PC-9 (cell line): ENCODE data around the gene C18orf54. TPM values are rescaled to one million over a fixed set of nuclear protein-coding genes. Genes with fewer than 3 reads are reported as not detected.

Source experiments
- BruUV-seq: library from RNA; stranded (reverse); fragments of 400-500 nt; replicated peaks from 2 replicates; lab custom pipeline; 2021; lab: Mats Ljungman, UMichigan
- CTCF ChIA-PET: fragments of 300-600 bp; sonication (Branson Sonifier 250); formaldehyde crosslinking; loops from one replicate; lab custom pipeline; 2022; ENCODE audit warnings: antibody characterized with exemption; lab: Charles Lee
- POLR2A ChIA-PET: fragments of 300-600 bp; sonication (Branson Sonifier 250); formaldehyde crosslinking; loops from one replicate; lab custom pipeline; 2022; ENCODE audit warnings: antibody characterized with exemption; ENCODE audit not compliant: unreplicated experiment; lab: Charles Lee
- DNase-seq, 2 experiments: peaks; one replicate each; pipeline versions ENCODE4 v3.0.0 to v3.0.0-alpha.2; 2015 to 2022; ENCODE audit warnings: mixed read lengths in 1 of 2
- H2AFZ ChIP-seq: fragments of 200-600 bp; sonication (generic); 2 replicates; pipeline ENCODE4 v1.8.1; 2017; ENCODE audit warnings: antibody characterized with exemption
- H3F3A ChIP-seq: fragments of 200-600 bp; sonication (generic); 2 replicates; pipeline ENCODE4 v1.8.1; 2017; ENCODE audit warnings: antibody characterized with exemption, mild to moderate bottlenecking, low read depth; ENCODE audit not compliant: insufficient read depth
- H3K27ac ChIP-seq: fragments of 200-600 bp; sonication (generic); 2 replicates; pipeline ENCODE4 v1.6.1; 2016; ENCODE audit warnings: mixed run types
- H3K27me3 ChIP-seq: fragments of 200-600 bp; sonication (generic); 2 replicates; pipeline ENCODE4 v1.6.1; 2016; ENCODE audit warnings: low read depth, mixed run types; ENCODE audit not compliant: insufficient read depth
- H3K36me3 ChIP-seq: fragments of 200-600 bp; sonication (generic); 2 replicates; pipeline ENCODE4 v1.6.1; 2016; ENCODE audit warnings: low read depth, mixed run types
- H3K4me1 ChIP-seq: fragments of 200-600 bp; sonication (generic); replicated peaks from 2 replicates; pipeline ENCODE4 v1.6.1; 2016; ENCODE audit warnings: mixed run types; ENCODE audit not compliant: insufficient read depth
- H3K4me2 ChIP-seq: fragments of 200-600 bp; sonication (generic); 2 replicates; pipeline ENCODE4 v1.6.1; 2017; ENCODE audit warnings: mixed run types
- H3K4me3 ChIP-seq: fragments of 200-600 bp; sonication (generic); 2 replicates; pipeline ENCODE4 v1.6.1; 2016; ENCODE audit warnings: mixed run types
- H3K79me2 ChIP-seq: fragments of 200-600 bp; sonication (generic); 2 replicates; pipeline ENCODE4 v1.6.1; 2017; ENCODE audit warnings: low read depth, mixed run types
- H3K9me2 ChIP-seq: fragments of 200-600 bp; sonication (generic); 2 replicates; pipeline ENCODE4 v1.8.1; 2017; ENCODE audit warnings: mild to moderate bottlenecking; ENCODE audit not compliant: insufficient read depth
- H3K9me3 ChIP-seq: fragments of 200-600 bp; sonication (generic); 2 replicates; pipeline ENCODE4 v1.8.1; 2016; ENCODE audit warnings: low read depth; ENCODE audit not compliant: insufficient read depth
- H4K20me1 ChIP-seq: fragments of 200-600 bp; sonication (generic); 2 replicates; pipeline ENCODE4 v1.8.1; 2017; ENCODE audit not compliant: insufficient read depth
- EZH2 ChIP-seq: fragments of 200-600 bp; sonication (generic); IDR thresholded peaks from 2 replicates; pipeline ENCODE4 v1.8.0; 2017; ENCODE audit warnings: antibody characterized with exemption, low read depth
- intact Hi-C: fragments of 100-400 bp; cut with micrococcal nuclease; formaldehyde crosslinking; loops from one replicate; pipeline ENCODE4 v1.10.0; 2022; ENCODE audit not compliant: unreplicated experiment
- total RNA-seq: library from RNA; stranded (reverse); gene quantifications from 2 replicates; pipeline ENCODE4 v1.2.3, GENCODE V29; 2021
- TF ChIP-seq, protein P1 (sequence below): fragments of 200-600 bp; sonication (generic); conservative IDR thresholded peaks from 2 replicates; pipeline ENCODE4 v1.6.1; 2017; ENCODE audit warnings: mixed run types, antibody characterized with exemption, mild to moderate bottlenecking, moderate library complexity

The C18orf54 gene
- total RNA-seq, 1 experiment from 2014 or later = 7.6 TPM

DNA sequence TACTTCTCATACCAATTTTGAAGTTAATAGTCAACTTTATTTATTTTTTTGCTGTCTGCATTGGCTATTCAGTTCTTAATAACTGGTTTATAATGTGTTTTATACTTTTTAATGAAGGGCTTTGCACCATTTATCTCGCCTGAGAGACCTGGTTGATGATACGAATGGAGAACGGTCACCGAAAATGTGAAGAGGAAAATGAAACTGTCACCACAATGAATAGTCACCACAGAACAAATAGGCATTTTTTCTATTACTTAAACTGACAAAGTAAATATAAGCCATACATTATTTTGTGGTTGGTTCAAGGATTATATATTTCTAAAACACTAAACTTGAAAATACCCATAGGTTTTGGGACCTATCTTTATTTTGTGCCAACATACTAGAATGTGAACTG is 20.4 kb downstream of the C18orf54 start:
- no peak overlapping the region for H3K27ac ChIP-seq
- no peaks in the 10 kb centered on the region for H3F3A ChIP-seq
- no peak overlapping the region for H3K4me3 ChIP-seq
- H3K9me2 ChIP-seq = no peaks in the 10 kb centered on the region
- CTCF ChIA-PET = no interaction called here
- H3K36me3 ChIP-seq = no peaks in the 10 kb centered on the region
- H3K9me3 ChIP-seq = peaks cover 3% of the 10 kb centered on the region; the same call in 1 of the 2 replicates
- H3K27me3 ChIP-seq = no peaks in the 10 kb centered on the region
- BruUV-seq = no TSS peak
- TF ChIP-seq EZH2 = no peak
- TF ChIP-seq, protein P1, sequence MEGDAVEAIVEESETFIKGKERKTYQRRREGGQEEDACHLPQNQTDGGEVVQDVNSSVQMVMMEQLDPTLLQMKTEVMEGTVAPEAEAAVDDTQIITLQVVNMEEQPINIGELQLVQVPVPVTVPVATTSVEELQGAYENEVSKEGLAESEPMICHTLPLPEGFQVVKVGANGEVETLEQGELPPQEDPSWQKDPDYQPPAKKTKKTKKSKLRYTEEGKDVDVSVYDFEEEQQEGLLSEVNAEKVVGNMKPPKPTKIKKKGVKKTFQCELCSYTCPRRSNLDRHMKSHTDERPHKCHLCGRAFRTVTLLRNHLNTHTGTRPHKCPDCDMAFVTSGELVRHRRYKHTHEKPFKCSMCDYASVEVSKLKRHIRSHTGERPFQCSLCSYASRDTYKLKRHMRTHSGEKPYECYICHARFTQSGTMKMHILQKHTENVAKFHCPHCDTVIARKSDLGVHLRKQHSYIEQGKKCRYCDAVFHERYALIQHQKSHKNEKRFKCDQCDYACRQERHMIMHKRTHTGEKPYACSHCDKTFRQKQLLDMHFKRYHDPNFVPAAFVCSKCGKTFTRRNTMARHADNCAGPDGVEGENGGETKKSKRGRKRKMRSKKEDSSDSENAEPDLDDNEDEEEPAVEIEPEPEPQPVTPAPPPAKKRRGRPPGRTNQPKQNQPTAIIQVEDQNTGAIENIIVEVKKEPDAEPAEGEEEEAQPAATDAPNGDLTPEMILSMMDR = no peak
- no peaks in the 10 kb centered on the region for H3K79me2 ChIP-seq
- no peak for DNase-seq
- no peaks in the 10 kb centered on the region for H3K4me1 ChIP-seq
- POLR2A ChIA-PET = no interaction called here
- H4K20me1 ChIP-seq = no peaks in the 10 kb centered on the region
- H3K4me2 ChIP-seq = no peak overlapping the region
- H2AFZ ChIP-seq = no peak overlapping the region
- intact Hi-C loops = no loop called here

DNA sequence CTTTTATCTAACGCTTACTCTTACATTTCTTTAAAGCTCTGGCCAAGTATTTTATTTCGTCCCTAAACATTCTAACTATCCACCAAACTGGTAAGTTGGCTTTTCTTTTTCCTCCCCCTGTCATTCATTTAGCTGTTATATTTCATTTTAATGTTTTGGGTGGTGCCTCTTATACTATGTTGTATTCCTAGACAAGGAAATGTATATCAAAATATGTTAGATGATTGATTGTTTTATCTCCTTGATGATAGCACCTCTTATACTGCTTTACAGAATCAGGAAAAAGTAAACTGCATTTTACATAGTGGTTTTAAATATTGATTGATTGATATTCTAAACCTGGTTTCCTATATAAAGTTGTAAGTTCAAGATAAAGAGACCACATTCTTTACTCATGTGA is 23.9 kb downstream of the C18orf54 start:
- Histone ChIP-seq H3K79me2 (no peaks in the 10 kb centered on the region), H2AFZ (no peak overlapping the region), H3K27ac (no peak overlapping the region), H3K4me1 (no peaks in the 10 kb centered on the region), H3K9me2 (no peaks in the 10 kb centered on the region), H4K20me1 (no peaks in the 10 kb centered on the region), H3K27me3 (no peaks in the 10 kb centered on the region), H3K9me3 (peaks cover 3% of the 10 kb centered on the region), H3K36me3 (no peaks in the 10 kb centered on the region), H3K4me2 (no peak overlapping the region), H3K4me3 (no peak overlapping the region), H3F3A (no peaks in the 10 kb centered on the region)
- POLR2A ChIA-PET = no interaction called here
- no peak for DNase-seq
- intact Hi-C loops = no loop called here
- no TSS peak for BruUV-seq
- TF ChIP-seq, protein P1 = no peak
- TF ChIP-seq EZH2 = no peak
- CTCF ChIA-PET = no interaction called here

DNA sequence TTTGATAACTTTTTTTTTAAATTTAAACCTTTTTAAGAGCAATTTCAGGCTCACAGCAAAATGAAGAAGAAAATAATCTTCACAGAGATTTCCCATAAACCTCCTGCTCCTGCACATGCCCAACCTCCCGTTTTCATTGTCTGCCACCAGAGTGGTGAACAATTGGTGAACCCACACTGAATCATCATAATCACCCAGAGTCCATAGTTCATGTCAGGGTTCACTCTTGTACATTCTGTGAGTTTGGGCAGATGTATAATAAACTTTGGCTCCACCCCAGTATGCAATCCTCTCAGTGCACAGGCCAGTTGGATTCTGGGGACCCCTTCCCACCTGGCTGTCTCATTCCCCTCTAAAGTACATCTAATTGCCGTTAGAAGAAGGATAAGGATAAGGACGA is 24.4 kb downstream of the C18orf54 start:
- no peaks in the 10 kb centered on the region for H4K20me1 ChIP-seq
- H3K4me1 ChIP-seq = no peaks in the 10 kb centered on the region
- ChIA-PET CTCF (no interaction called here), POLR2A (no interaction called here)
- no peaks in the 10 kb centered on the region for H3K79me2 ChIP-seq
- no peak overlapping the region for H2AFZ ChIP-seq
- intact Hi-C loops = no loop called here
- H3K27ac ChIP-seq = no peak overlapping the region
- H3F3A ChIP-seq = no peaks in the 10 kb centered on the region
- H3K9me2 ChIP-seq = no peaks in the 10 kb centered on the region
- no peak overlapping the region for H3K4me2 ChIP-seq
- TF ChIP-seq, protein P1 = no peak
- TF ChIP-seq EZH2 = no peak
- H3K27me3 ChIP-seq = no peaks in the 10 kb centered on the region
- peaks cover 3% of the 10 kb centered on the region for H3K9me3 ChIP-seq
- no peaks in the 10 kb centered on the region for H3K36me3 ChIP-seq
- H3K4me3 ChIP-seq = no peak overlapping the region
- no TSS peak for BruUV-seq
- DNase-seq = no peak
